Measurements from ENCODE around the gene SLC44A3.
"Not testable (repeated sequence)": the region's sequence is repeated elsewhere in the genome, so short reads cannot be mapped to it uniquely, and the experiment has no call there.

SLC44A3 gene

GRCh38 chr1:94940738-94941137 lies 120.6 kb downstream of the SLC44A3 start:
- no peak for DNase-seq

- not testable (repeated sequence) for DNase-seq
These were observed 121.3 kb downstream of the SLC44A3 start for GRCh38 chr1:94941480-94941879.

- no peak for DNase-seq
These were observed 122.3 kb downstream of the SLC44A3 start for GRCh38 chr1:94942171-94943128.
